IMR-90 (cell line): ENCODE results near the gene PAN3. TPM values are rescaled to one million over a fixed set of nuclear protein-coding genes. Genes with fewer than 3 reads are reported as not detected.

Experiments
- ATAC-seq: fragments of 200-7000 bp; cut with Tn5 transposase; 2 replicates; pipeline ENCODE4 v1.9.1; 2020; ENCODE audit warnings: low read depth, mild to moderate bottlenecking, moderate library complexity
- BruUV-seq: library from RNA; stranded (reverse); fragments of 400-500 nt; replicated peaks from 2 replicates; lab custom pipeline; 2021; lab: Mats Ljungman, UMichigan
- CTCF ChIA-PET: fragments of 300-600 bp; formaldehyde crosslinking; extraction: SDS; loops from one replicate; lab custom pipeline; 2021; ENCODE audit warnings: antibody characterized with exemption; lab: Yijun Ruan, JAX
- POLR2A ChIA-PET: fragments of 300-600 bp; sonication (Branson Sonifier 250); formaldehyde crosslinking; loops from one replicate; lab custom pipeline; 2022; ENCODE audit warnings: antibody characterized with exemption; ENCODE audit not compliant: unreplicated experiment; lab: Charles Lee
- DNase-seq: peaks from one replicate; pipeline ENCODE4 v3.0.0; 2013
- H2AFZ ChIP-seq: replicated peaks from 2 replicates; pipeline ENCODE3; 2013; ENCODE audit warnings: low read length, mild to moderate bottlenecking; ENCODE audit not compliant: poor library complexity
- H2AK5ac ChIP-seq: 2 replicates; pipeline ENCODE4 v1.6.1; 2013; ENCODE audit warnings: low read depth, low read length, inconsistent platforms
- H2AK9ac ChIP-seq: replicated peaks from 2 replicates; pipeline ENCODE3; 2013; ENCODE audit warnings: mild to moderate bottlenecking, low read depth, low read length, moderate library complexity; ENCODE audit not compliant: poor library complexity
- H2BK120ac ChIP-seq: 2 replicates; pipeline ENCODE4 v1.6.1; 2013; ENCODE audit warnings: low read depth, low read length, inconsistent platforms
- H2BK15ac ChIP-seq: 3 replicates; pipeline ENCODE4 v1.6.1; 2013; ENCODE audit warnings: low read depth, low read length, inconsistent platforms
- H2BK20ac ChIP-seq: 2 replicates; pipeline ENCODE4 v1.6.1; 2013; ENCODE audit warnings: low read depth, mild to moderate bottlenecking, inconsistent platforms, low read length, moderate library complexity
- H2BK5ac ChIP-seq: 2 replicates; pipeline ENCODE4 v1.6.1; 2013; ENCODE audit warnings: mild to moderate bottlenecking, low read depth, low read length, inconsistent platforms; ENCODE audit not compliant: poor library complexity, severe bottlenecking
- H3K14ac ChIP-seq: replicated peaks from 2 replicates; pipeline ENCODE4 v1.6.1; 2013; ENCODE audit warnings: low read depth, low read length, inconsistent platforms
- H3K18ac ChIP-seq: 2 replicates; pipeline ENCODE4 v1.6.1; 2013; ENCODE audit warnings: low read depth, low read length, control low read depth
- H3K23ac ChIP-seq: 2 replicates; pipeline ENCODE4 v1.6.1; 2013; ENCODE audit warnings: low read depth, low read length, inconsistent platforms
- H3K27ac ChIP-seq: 2 replicates; pipeline ENCODE4 v1.5.1; 2013; ENCODE audit warnings: mild to moderate bottlenecking, control low read depth, low read length; ENCODE audit not compliant: insufficient read depth
- H3K27me3 ChIP-seq: 2 replicates; pipeline ENCODE4 v1.6.1; 2013; ENCODE audit warnings: low read length; ENCODE audit not compliant: control insufficient read depth, insufficient read depth
- H3K36me3 ChIP-seq: 2 replicates; pipeline ENCODE4 v1.6.1; 2013; ENCODE audit warnings: low read length, mixed read lengths; ENCODE audit not compliant: control insufficient read depth, insufficient read depth
- H3K4ac ChIP-seq: 2 replicates; pipeline ENCODE4 v1.6.1; 2013; ENCODE audit warnings: low read depth, low read length, inconsistent platforms
- H3K4me1 ChIP-seq: 2 replicates; pipeline ENCODE4 v1.6.1; 2013; ENCODE audit warnings: low read length, mixed read lengths; ENCODE audit not compliant: control insufficient read depth, insufficient read depth
- H3K4me2 ChIP-seq: 2 replicates; pipeline ENCODE4 v1.6.1; 2013; ENCODE audit warnings: low read depth, mild to moderate bottlenecking, control low read depth, low read length, moderate library complexity
- H3K4me3 ChIP-seq: 2 replicates; pipeline ENCODE4 v1.5.1; 2013; ENCODE audit warnings: low read depth, mild to moderate bottlenecking, control low read depth, low read length, moderate library complexity; ENCODE audit not compliant: insufficient read depth
- H3K56ac ChIP-seq: 2 replicates; pipeline ENCODE4 v1.6.1; 2013; ENCODE audit warnings: low read length, inconsistent platforms; ENCODE audit not compliant: insufficient read depth; ENCODE audit errors: extremely low read depth
- H3K79me1 ChIP-seq, 2 experiments: 2 replicates each; pipeline ENCODE4 v1.6.1; 2013; ENCODE audit warnings: low read length in 2 of 2, inconsistent platforms in 1 of 2, low read depth in 1 of 2
- H3K9ac ChIP-seq: 2 replicates; pipeline ENCODE4 v1.6.1; 2013; ENCODE audit warnings: low read depth, low read length, control low read depth
- H3K9me1 ChIP-seq: 2 replicates; pipeline ENCODE4 v1.6.1; 2013; ENCODE audit warnings: low read length, inconsistent platforms; ENCODE audit not compliant: insufficient read depth
- H3K9me3 ChIP-seq: 2 replicates; pipeline ENCODE4 v1.6.1; 2013; ENCODE audit warnings: low read length; ENCODE audit not compliant: control insufficient read depth, insufficient read depth
- H4K20me1 ChIP-seq: 2 replicates; pipeline ENCODE4 v1.6.1; 2013; ENCODE audit warnings: low read length, inconsistent platforms; ENCODE audit not compliant: insufficient read depth
- H4K5ac ChIP-seq: 2 replicates; pipeline ENCODE4 v1.6.1; 2013; ENCODE audit warnings: mild to moderate bottlenecking, low read depth, low read length, control low read depth
- H4K8ac ChIP-seq, 2 experiments: 2 replicates each; pipeline ENCODE4 v1.6.1; 2013; ENCODE audit warnings: low read depth in 2 of 2, low read length in 2 of 2, control low read depth in 1 of 2, inconsistent platforms in 1 of 2
- H4K91ac ChIP-seq: 2 replicates; pipeline ENCODE4 v1.6.1; 2013; ENCODE audit warnings: low read depth, low read length, inconsistent platforms; ENCODE audit not compliant: insufficient read depth
- BHLHE40 ChIP-seq: fragments of 150-350 bp; IDR thresholded peaks from 2 replicates; pipeline ENCODE4 v1.6.1; 2016; ENCODE audit warnings: mild to moderate bottlenecking, low read depth, low read length
- CEBPB ChIP-seq: IDR thresholded peaks from 2 replicates; pipeline ENCODE4 v1.6.1; 2012; ENCODE audit warnings: low read depth, low read length, improper control_type of control experiment
- CHD1 ChIP-seq: IDR thresholded peaks from 2 replicates; pipeline ENCODE4 v1.6.1; 2012; ENCODE audit warnings: low read depth, low read length, improper control_type of control experiment
- CTCF ChIP-seq: conservative IDR thresholded peaks from 2 replicates; pipeline ENCODE4 v1.5.1; 2012; ENCODE audit warnings: mild to moderate bottlenecking, low read depth, low read length, improper control_type of control experiment
- ELK1 ChIP-seq: fragments of 150-350 bp; IDR thresholded peaks from 2 replicates; pipeline ENCODE4 v1.6.1; 2016; ENCODE audit warnings: low read depth, mild to moderate bottlenecking, low read length, moderate library complexity, borderline replicate concordance
- FOS ChIP-seq: fragments of 150-350 bp; IDR thresholded peaks from 2 replicates; pipeline ENCODE4 v1.6.1; 2016; ENCODE audit warnings: low read depth, low read length
- MAFK ChIP-seq: IDR thresholded peaks from 2 replicates; pipeline ENCODE4 v1.6.1; 2012; ENCODE audit warnings: low read depth, low read length, improper control_type of control experiment
- MAZ ChIP-seq: IDR thresholded peaks from 2 replicates; pipeline ENCODE4 v1.6.1; 2012; ENCODE audit warnings: low read depth, mild to moderate bottlenecking, low read length, improper control_type of control experiment, moderate library complexity, borderline replicate concordance
- MXI1 ChIP-seq: IDR thresholded peaks from 2 replicates; pipeline ENCODE4 v1.6.1; 2012; ENCODE audit warnings: low read depth, mild to moderate bottlenecking, low read length, moderate library complexity, borderline replicate concordance
- NFE2L2 ChIP-seq: fragments of 150-350 bp; IDR thresholded peaks from 2 replicates; pipeline ENCODE4 v1.6.1; 2016; ENCODE audit warnings: low read depth, mild to moderate bottlenecking, low read length
- POLR2A ChIP-seq: IDR thresholded peaks from 2 replicates; pipeline ENCODE4 v1.6.1; 2012; ENCODE audit warnings: mild to moderate bottlenecking, low read depth, low read length
- RAD21 ChIP-seq: IDR thresholded peaks from 2 replicates; pipeline ENCODE4 v1.6.1; 2012; ENCODE audit warnings: low read length, improper control_type of control experiment
- RCOR1 ChIP-seq: IDR thresholded peaks from 2 replicates; pipeline ENCODE4 v1.6.1; 2012; ENCODE audit warnings: mild to moderate bottlenecking, low read length, improper control_type of control experiment; ENCODE audit not compliant: insufficient replicate concordance
- RFX5 ChIP-seq: IDR thresholded peaks from 2 replicates; pipeline ENCODE4 v1.8.0; 2012; ENCODE audit warnings: low read depth, mild to moderate bottlenecking, low read length, moderate library complexity
- SMC3 ChIP-seq: fragments of 150-350 bp; IDR thresholded peaks from 2 replicates; pipeline ENCODE4 v1.6.1; 2016; ENCODE audit warnings: low read depth, mild to moderate bottlenecking, antibody characterized with exemption, low read length, moderate library complexity
- USF2 ChIP-seq: fragments of 150-350 bp; IDR thresholded peaks from 2 replicates; pipeline ENCODE4 v1.6.1; 2017; ENCODE audit warnings: mild to moderate bottlenecking, antibody characterized with exemption, low read length, low read depth
- WGBS, 2 experiments: methylation state at CpG; one replicate each; pipeline versions ENCODE4 v1.1.5 to v1.1.7; 2013; ENCODE audit warnings: missing lambda C conversion rate in 2 of 2; ENCODE audit not compliant: insufficient read length in 1 of 2; ENCODE audit errors: extremely low coverage in 2 of 2; 5-methylcytosine and 5-hydroxymethylcytosine counted together
- dilution Hi-C: fragments of 300-500 bp; cut with HindIII; formaldehyde crosslinking; loops from one replicate; pipeline ENCODE4 v1.14.3; 2018; ENCODE audit warnings: low sequenced_read_pairs; ENCODE audit not compliant: unreplicated experiment
- in situ Hi-C: fragments of 300-500 bp; cut with MboI; formaldehyde crosslinking; loops from 3 replicates; pipeline ENCODE4 v1.14.3; 2019; ENCODE audit warnings: low sequenced_read_pairs, inconsistent platforms, mixed read lengths
- intact Hi-C: fragments of 100-400 bp; cut with micrococcal nuclease; formaldehyde crosslinking; loops from 2 replicates; pipeline ENCODE4 v1.10.0; 2022
- polyA plus RNA-seq, 3 experiments: library from polyadenylated mRNA; depleted of rRNA; stranded (reverse); fragments of >200 nt; gene quantifications; 2 replicates each; pipeline ENCODE4 v1.2.3, GENCODE V29; 2012; ENCODE audit warnings: low replicate concordance in 1 of 3
- total RNA-seq: library from RNA; depleted of rRNA; stranded (reverse); fragments of >200 nt; gene quantifications from 2 replicates; pipeline ENCODE4 v1.2.3, GENCODE V29; 2012

Gene PAN3
- total and polyA plus RNA-seq, 2 of the 4 experiments (the other 2 are of a cell fraction), result 6.6 to 15.1 TPM

- H3K4ac ChIP-seq, result no peak overlapping the region
- no peak for ATAC-seq
- H2AFZ ChIP-seq, result no peak overlapping the region
- no peak overlapping the region for H3K23ac ChIP-seq
- H3K9ac ChIP-seq, result no peak overlapping the region
- no peaks in the 10 kb centered on the region for H4K20me1 ChIP-seq
- H3K27ac ChIP-seq, result no peak overlapping the region
- no TSS peak for BruUV-seq
- no peak overlapping the region for H2BK20ac ChIP-seq
- H3K36me3 ChIP-seq, result no peaks in the 10 kb centered on the region
- H3K27me3 ChIP-seq, result no peaks in the 10 kb centered on the region
- H2BK5ac ChIP-seq, result no peak overlapping the region
- no peak for TF ChIP-seq RAD21
- TF ChIP-seq SMC3, result no peak
- TF ChIP-seq MAZ, result no peak
- TF ChIP-seq CEBPB, result no peak
- no peak for TF ChIP-seq MAFK
- no peak for TF ChIP-seq USF2
- no peak for TF ChIP-seq RCOR1
- TF ChIP-seq FOS, result no peak
- TF ChIP-seq CHD1, result no peak
- no peak for TF ChIP-seq ELK1
- no peak for TF ChIP-seq BHLHE40
- no peak for TF ChIP-seq POLR2A
- TF ChIP-seq MXI1, result no peak
- no peak for TF ChIP-seq CTCF
- no peak for TF ChIP-seq NFE2L2
- no peak for TF ChIP-seq RFX5
- H3K4me2 ChIP-seq, result no peak overlapping the region
- ChIA-PET POLR2A (no interaction called here), CTCF (interaction anchor here (0.6 kb wide), 1 partner anchor 24 kb away, joined by 3 read pairs; no protein-coding TSS in a partner anchor)
- 100% methylated on average over 1 of the region's 10 CpGs; no CpG with 5 or more reads in 1 of the 2 experiments for WGBS, 2 experiments
- H3K9me1 ChIP-seq, result no peaks in the 10 kb centered on the region; the same call in 1 of the 2 replicates
- no peak overlapping the region for H4K91ac ChIP-seq
- no peak overlapping the region for H3K18ac ChIP-seq
- H2AK5ac ChIP-seq, result no peak overlapping the region
- no peak overlapping the region for H2AK9ac ChIP-seq
- dilution Hi-C loops, result no loop called here
- H3K4me1 ChIP-seq, result no peaks in the 10 kb centered on the region
- H4K8ac ChIP-seq, result no peak overlapping the region
- H3K79me1 ChIP-seq, result peaks cover 10 to 13% of the 10 kb centered on the region in 2 experiments; a peak in 3 of 4 replicates
- no peaks in the 10 kb centered on the region for H3K9me3 ChIP-seq
- in situ Hi-C loops, result no loop called here
- no peak overlapping the region for H2BK120ac ChIP-seq
- H4K5ac ChIP-seq, result no peak overlapping the region
- no peak overlapping the region for H3K56ac ChIP-seq
- H3K14ac ChIP-seq, result no peak overlapping the region
- intact Hi-C loops, result no loop called here
- no peak overlapping the region for H3K4me3 ChIP-seq
- no peak for DNase-seq
- no peak overlapping the region for H2BK15ac ChIP-seq
Observed at GRCh38 chr13:28250542-28250941, 112.2 kb downstream of the PAN3 start.
